ENCODE results near the gene PARP15. TPM values are rescaled to one million over a fixed set of nuclear protein-coding genes. Genes with fewer than 3 reads are reported as not detected.

Gene PARP15
- total RNA-seq, 1 experiment from 2014 or later = 0.15 TPM

DNA sequence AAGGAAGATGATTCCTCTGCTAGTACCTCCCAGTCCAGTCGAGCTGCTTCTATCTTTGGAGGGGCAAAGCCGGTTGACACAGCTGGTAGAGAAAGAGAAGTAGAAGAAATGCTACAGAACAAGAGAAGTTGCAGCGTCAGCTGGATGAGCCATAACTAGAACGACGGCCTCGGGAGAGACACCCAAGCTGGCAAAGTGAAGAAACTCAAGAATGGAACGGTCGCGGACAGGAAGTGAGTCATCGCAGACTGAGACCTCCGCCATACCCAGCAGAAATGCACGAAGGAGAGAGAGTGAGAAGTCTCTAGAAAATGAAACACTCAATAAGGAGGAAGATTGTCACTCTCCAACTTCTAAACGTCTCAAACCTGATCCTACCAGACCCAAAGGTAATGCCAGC lies 84.2 kb downstream of the PARP15 start:
- TF ChIP-seq, protein P1, sequence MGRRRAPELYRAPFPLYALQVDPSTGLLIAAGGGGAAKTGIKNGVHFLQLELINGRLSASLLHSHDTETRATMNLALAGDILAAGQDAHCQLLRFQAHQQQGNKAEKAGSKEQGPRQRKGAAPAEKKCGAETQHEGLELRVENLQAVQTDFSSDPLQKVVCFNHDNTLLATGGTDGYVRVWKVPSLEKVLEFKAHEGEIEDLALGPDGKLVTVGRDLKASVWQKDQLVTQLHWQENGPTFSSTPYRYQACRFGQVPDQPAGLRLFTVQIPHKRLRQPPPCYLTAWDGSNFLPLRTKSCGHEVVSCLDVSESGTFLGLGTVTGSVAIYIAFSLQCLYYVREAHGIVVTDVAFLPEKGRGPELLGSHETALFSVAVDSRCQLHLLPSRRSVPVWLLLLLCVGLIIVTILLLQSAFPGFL (CRISPR knock-in tag; IDR thresholded peaks at IDR 0.05; ENCODE audit: borderline replicate concordance) = no peak
- TF ChIP-seq, protein P2, sequence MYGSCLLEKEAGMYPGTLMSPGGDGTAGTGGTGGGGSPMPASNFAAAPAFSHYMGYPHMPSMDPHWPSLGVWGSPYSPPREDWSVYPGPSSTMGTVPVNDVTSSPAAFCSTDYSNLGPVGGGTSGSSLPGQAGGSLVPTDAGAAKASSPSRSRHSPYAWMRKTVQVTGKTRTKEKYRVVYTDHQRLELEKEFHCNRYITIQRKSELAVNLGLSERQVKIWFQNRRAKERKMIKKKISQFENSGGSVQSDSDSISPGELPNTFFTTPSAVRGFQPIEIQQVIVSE (CRISPR knock-in tag; IDR thresholded peaks at IDR 0.05; ENCODE audit: borderline replicate concordance) = no peak
- no peak for TF ChIP-seq TCF7 (CRISPR knock-in tag; IDR thresholded peaks at IDR 0.05; ENCODE audit: low read depth)
- TF ChIP-seq, protein P3, sequence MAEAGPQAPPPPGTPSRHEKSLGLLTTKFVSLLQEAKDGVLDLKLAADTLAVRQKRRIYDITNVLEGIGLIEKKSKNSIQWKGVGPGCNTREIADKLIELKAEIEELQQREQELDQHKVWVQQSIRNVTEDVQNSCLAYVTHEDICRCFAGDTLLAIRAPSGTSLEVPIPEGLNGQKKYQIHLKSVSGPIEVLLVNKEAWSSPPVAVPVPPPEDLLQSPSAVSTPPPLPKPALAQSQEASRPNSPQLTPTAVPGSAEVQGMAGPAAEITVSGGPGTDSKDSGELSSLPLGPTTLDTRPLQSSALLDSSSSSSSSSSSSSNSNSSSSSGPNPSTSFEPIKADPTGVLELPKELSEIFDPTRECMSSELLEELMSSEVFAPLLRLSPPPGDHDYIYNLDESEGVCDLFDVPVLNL (CRISPR knock-in tag; IDR thresholded peaks at IDR 0.05; ENCODE audit: borderline replicate concordance, low read depth) = no peak
- TF ChIP-seq CREM (CRISPR knock-in tag; IDR thresholded peaks at IDR 0.05) = no peak
- Mint-ChIP-seq H3K9me3 (peaks cover 5% of the 10 kb centered on the region; the same call in 1 of the 2 replicates), H3K27ac (no peak overlapping the region), H3K27me3 (ENCODE audit: low read depth) (peaks cover 8% of the 10 kb centered on the region), H3K4me1 (peaks cover 5% of the 10 kb centered on the region; the same call in 1 of the 2 replicates), H3K4me3 (no peak overlapping the region), H3K36me3 (no peaks in the 10 kb centered on the region; the same call in 1 of the 2 replicates)
- DNase-seq (ENCODE audit: low spot score) (no peak), ATAC-seq (no peak)
- CTCF ChIA-PET = interaction anchor here (1.3 kb wide), 1 partner anchor 102 kb away, joined by 3 read pairs; no protein-coding TSS in a partner anchor
- POLR2A ChIA-PET = no interaction called here

DNA sequence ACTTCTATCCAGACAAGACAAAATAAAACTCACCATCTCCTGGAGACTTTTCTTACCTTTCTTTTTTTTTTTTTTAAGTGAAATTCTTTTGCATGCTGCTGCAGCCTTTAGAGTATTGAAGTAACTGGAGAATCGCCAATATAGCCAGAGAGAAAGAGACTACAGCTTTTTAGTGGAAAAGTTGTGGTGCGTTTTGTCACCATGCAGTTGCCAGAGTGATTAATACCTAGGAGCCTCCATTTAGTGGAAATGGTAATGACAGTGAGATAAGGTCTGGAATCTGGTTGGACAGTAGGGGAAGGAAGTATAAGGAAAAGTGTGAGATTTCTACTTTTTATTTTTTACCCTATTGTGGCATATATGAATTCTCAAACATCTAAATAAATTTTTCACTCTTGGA lies 85.1 kb downstream of the PARP15 start:
- H3K27ac Mint-ChIP-seq = no peak overlapping the region
- no peaks in the 10 kb centered on the region; the same call in 1 of the 2 replicates for H3K36me3 Mint-ChIP-seq
- H3K9me3 Mint-ChIP-seq = peaks cover 6% of the 10 kb centered on the region; the same call in 1 of the 2 replicates
- H3K4me1 Mint-ChIP-seq = peaks cover 5% of the 10 kb centered on the region; the same call in 1 of the 2 replicates
- no peak overlapping the region for H3K4me3 Mint-ChIP-seq
- TF ChIP-seq ZNF232 (CRISPR knock-in tag; IDR thresholded peaks at IDR 0.05) (no peak), ETV6 (CRISPR knock-in tag; IDR thresholded peaks at IDR 0.05) (no peak), ZNF416 (CRISPR knock-in tag; IDR thresholded peaks at IDR 0.05) (no peak), TP53 (CRISPR knock-in tag; IDR thresholded peaks at IDR 0.05) (no peak), SP1 (CRISPR knock-in tag; conservative IDR thresholded peaks at IDR 0.05) (no peak), GABPB1 (CRISPR knock-in tag; IDR thresholded peaks at IDR 0.05) (no peak), NR1H2 (CRISPR knock-in tag; IDR thresholded peaks at IDR 0.05) (no peak), FOXJ3 (CRISPR knock-in tag; IDR thresholded peaks at IDR 0.05; ENCODE audit: borderline replicate concordance) (no peak), JAZF1 (CRISPR knock-in tag; IDR thresholded peaks at IDR 0.05) (no peak), TEAD1 (CRISPR knock-in tag; IDR thresholded peaks at IDR 0.05) (no peak)
- TF ChIP-seq, protein P4, sequence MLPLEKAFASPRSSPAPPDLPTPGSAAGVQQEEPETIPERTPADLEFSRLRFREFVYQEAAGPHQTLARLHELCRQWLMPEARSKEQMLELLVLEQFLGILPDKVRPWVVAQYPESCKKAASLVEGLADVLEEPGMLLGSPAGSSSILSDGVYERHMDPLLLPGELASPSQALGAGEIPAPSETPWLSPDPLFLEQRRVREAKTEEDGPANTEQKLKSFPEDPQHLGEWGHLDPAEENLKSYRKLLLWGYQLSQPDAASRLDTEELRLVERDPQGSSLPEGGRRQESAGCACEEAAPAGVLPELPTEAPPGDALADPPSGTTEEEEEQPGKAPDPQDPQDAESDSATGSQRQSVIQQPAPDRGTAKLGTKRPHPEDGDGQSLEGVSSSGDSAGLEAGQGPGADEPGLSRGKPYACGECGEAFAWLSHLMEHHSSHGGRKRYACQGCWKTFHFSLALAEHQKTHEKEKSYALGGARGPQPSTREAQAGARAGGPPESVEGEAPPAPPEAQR (CRISPR knock-in tag; IDR thresholded peaks at IDR 0.05) = no peak
- TF ChIP-seq, protein P5, sequence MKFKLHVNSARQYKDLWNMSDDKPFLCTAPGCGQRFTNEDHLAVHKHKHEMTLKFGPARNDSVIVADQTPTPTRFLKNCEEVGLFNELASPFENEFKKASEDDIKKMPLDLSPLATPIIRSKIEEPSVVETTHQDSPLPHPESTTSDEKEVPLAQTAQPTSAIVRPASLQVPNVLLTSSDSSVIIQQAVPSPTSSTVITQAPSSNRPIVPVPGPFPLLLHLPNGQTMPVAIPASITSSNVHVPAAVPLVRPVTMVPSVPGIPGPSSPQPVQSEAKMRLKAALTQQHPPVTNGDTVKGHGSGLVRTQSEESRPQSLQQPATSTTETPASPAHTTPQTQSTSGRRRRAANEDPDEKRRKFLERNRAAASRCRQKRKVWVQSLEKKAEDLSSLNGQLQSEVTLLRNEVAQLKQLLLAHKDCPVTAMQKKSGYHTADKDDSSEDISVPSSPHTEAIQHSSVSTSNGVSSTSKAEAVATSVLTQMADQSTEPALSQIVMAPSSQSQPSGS (CRISPR knock-in tag; IDR thresholded peaks at IDR 0.05; ENCODE audit: borderline replicate concordance, low read depth) = no peak
- TF ChIP-seq, protein P6, sequence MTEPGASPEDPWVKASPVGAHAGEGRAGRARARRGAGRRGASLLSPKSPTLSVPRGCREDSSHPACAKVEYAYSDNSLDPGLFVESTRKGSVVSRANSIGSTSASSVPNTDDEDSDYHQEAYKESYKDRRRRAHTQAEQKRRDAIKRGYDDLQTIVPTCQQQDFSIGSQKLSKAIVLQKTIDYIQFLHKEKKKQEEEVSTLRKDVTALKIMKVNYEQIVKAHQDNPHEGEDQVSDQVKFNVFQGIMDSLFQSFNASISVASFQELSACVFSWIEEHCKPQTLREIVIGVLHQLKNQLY (CRISPR knock-in tag; IDR thresholded peaks at IDR 0.05) = no peak
- ChIA-PET POLR2A (no interaction called here), CTCF (interaction anchor here (1.3 kb wide), 1 partner anchor 103 kb away, joined by 3 read pairs; no protein-coding TSS in a partner anchor)
- ATAC-seq (no peak), DNase-seq (ENCODE audit: low spot score) (no peak)
- H3K27me3 Mint-ChIP-seq (ENCODE audit: low read depth) = peaks cover 8% of the 10 kb centered on the region

Data from WTC11 (cell line).